NOMO-1 treated with DMSO at 0.1 percent for 48 hours (cell line): ENCODE data around the gene MAD1L1.
"Not testable (repeated sequence)": the region's sequence is repeated elsewhere in the genome, so short reads cannot be mapped to it uniquely, and the experiment has no call there.

Experiments used
- DNase-seq: peaks from one replicate; lab custom pipeline; 2025; ENCODE audit not compliant: unreplicated experiment; lab: John Stamatoyannopoulos, UW

Gene MAD1L1

GRCh38 chr7:2070151-2070763 lies 162.5 kb downstream of the MAD1L1 start:
- DNase-seq: no peak

- DNase-seq: no peak
Observed at GRCh38 chr7:2069472-2069860, 163.3 kb downstream of the MAD1L1 start.

GRCh38 chr7:2068693-2069471 lies 163.9 kb downstream of the MAD1L1 start:
- no peak for DNase-seq

GRCh38 chr7:2066251-2066919 lies 166.4 kb downstream of the MAD1L1 start:
- no peak for DNase-seq

- no peak for DNase-seq
Observed at GRCh38 chr7:2065528-2065927, 167.2 kb downstream of the MAD1L1 start.

GRCh38 chr7:2063563-2064260 lies 169.0 kb downstream of the MAD1L1 start:
- no peak for DNase-seq

- no peak for DNase-seq
Observed at GRCh38 chr7:2062648-2063047, 170.1 kb downstream of the MAD1L1 start.

GRCh38 chr7:2060701-2061100 lies 172.0 kb downstream of the MAD1L1 start:
- no peak for DNase-seq

GRCh38 chr7:2059964-2060700 lies 172.6 kb downstream of the MAD1L1 start:
- DNase-seq: no peak

- DNase-seq: not testable (repeated sequence)
Observed at GRCh38 chr7:2058246-2058645, 174.5 kb downstream of the MAD1L1 start.

- DNase-seq: no peak
Observed at GRCh38 chr7:2055956-2056355, 176.8 kb downstream of the MAD1L1 start.

GRCh38 chr7:2054927-2055326 lies 177.8 kb downstream of the MAD1L1 start:
- no peak for DNase-seq

- DNase-seq: no peak
Observed at GRCh38 chr7:2053395-2053794, 179.3 kb downstream of the MAD1L1 start.

GRCh38 chr7:2052657-2053048 lies 180.1 kb downstream of the MAD1L1 start:
- DNase-seq: no peak

- no peak for DNase-seq
Observed at GRCh38 chr7:2051707-2052656, 180.8 kb downstream of the MAD1L1 start.

- DNase-seq: no peak
Observed at GRCh38 chr7:2050511-2050866, 182.3 kb downstream of the MAD1L1 start.

GRCh38 chr7:2049782-2050510 lies 182.8 kb downstream of the MAD1L1 start:
- no peak for DNase-seq

GRCh38 chr7:2049111-2049781 lies 183.5 kb downstream of the MAD1L1 start:
- no peak for DNase-seq

GRCh38 chr7:2048531-2048930 lies 184.2 kb downstream of the MAD1L1 start:
- DNase-seq: no peak
